DMS79 (cell line): ENCODE data around the gene PGAM5.
A peak's percentile ranks its signal among the peaks of the same experiment; 100 is the strongest.
"Not testable (repeated sequence)": the region's sequence is repeated elsewhere in the genome, so short reads cannot be mapped to it uniquely, and the experiment has no call there.

ENCODE experiments used
- DNase-seq: peaks from one replicate; lab custom pipeline; 2025; lab: John Stamatoyannopoulos, UW

Gene PGAM5

GRCh38 chr12:132747896-132748295 lies 37.3 kb downstream of the PGAM5 start:
- no peak for DNase-seq

GRCh38 chr12:132748319-132748718 lies 37.7 kb downstream of the PGAM5 start:
- DNase-seq, result no peak

GRCh38 chr12:132753670-132754069 lies 43.0 kb downstream of the PGAM5 start:
- not testable (repeated sequence) for DNase-seq

GRCh38 chr12:132754160-132754932 lies 43.7 kb downstream of the PGAM5 start:
- no peak for DNase-seq

GRCh38 chr12:132758825-132759224 lies 48.2 kb downstream of the PGAM5 start:
- DNase-seq, result not testable (repeated sequence)

GRCh38 chr12:132759359-132759758 lies 48.7 kb downstream of the PGAM5 start:
- no peak for DNase-seq

GRCh38 chr12:132761032-132761920 lies 50.6 kb downstream of the PGAM5 start, which contains the start of gene ANKLE2:
TSS of gene ANKLE2 (minus strand) at chr12:132761832. CDS start at chr12:132761798, 34 bp downstream.
- peak; percentile 29 for DNase-seq

GRCh38 chr12:132761921-132762583 lies 51.4 kb downstream of the PGAM5 start:
- DNase-seq, result peak; percentile 40

- no peak for DNase-seq
These were observed 53.6 kb downstream of the PGAM5 start for GRCh38 chr12:132764231-132764630.

- no peak for DNase-seq
These were observed 54.7 kb downstream of the PGAM5 start for GRCh38 chr12:132765361-132765760.

GRCh38 chr12:132766380-132767085 lies 55.9 kb downstream of the PGAM5 start:
- DNase-seq, result no peak

GRCh38 chr12:132771126-132771838 lies 60.6 kb downstream of the PGAM5 start:
- no peak for DNase-seq
